DOHH2 (cell line): ENCODE results near the gene SCUBE1.

ENCODE experiments used
- H3F3A ChIP-seq: fragments of 200-600 bp; sonication (generic), shearing (Covaris generic); 2 replicates; pipeline ENCODE4 v1.6.0; 2016; ENCODE audit warnings: antibody characterized with exemption, mild to moderate bottlenecking; ENCODE audit not compliant: control insufficient read depth, insufficient read depth
- H3K27ac ChIP-seq: fragments of 200-600 bp; sonication (generic); 2 replicates; pipeline ENCODE4 v1.5.1; 2014; ENCODE audit warnings: low read depth, mild to moderate bottlenecking, low read length, moderate library complexity
- H3K27me3 ChIP-seq: fragments of 200-600 bp; sonication (generic); 2 replicates; pipeline ENCODE4 v1.6.1; 2014; ENCODE audit warnings: mild to moderate bottlenecking, low read length, mixed read lengths; ENCODE audit not compliant: control insufficient read depth
- H3K36me3 ChIP-seq: fragments of 200-600 bp; sonication (generic); 2 replicates; pipeline ENCODE4 v1.6.1; 2014; ENCODE audit warnings: mild to moderate bottlenecking, low read length, moderate library complexity, mixed read lengths; ENCODE audit not compliant: control insufficient read depth
- H3K4me1 ChIP-seq: fragments of 200-600 bp; sonication (generic); 2 replicates; pipeline ENCODE4 v1.6.1; 2014; ENCODE audit warnings: mild to moderate bottlenecking, low read length, mixed read lengths; ENCODE audit not compliant: control insufficient read depth
- H3K4me2 ChIP-seq: fragments of 200-600 bp; sonication (generic); 2 replicates; pipeline ENCODE4 v1.6.0; 2014; ENCODE audit warnings: mild to moderate bottlenecking, low read length, moderate library complexity
- H3K4me3 ChIP-seq: fragments of 200-600 bp; sonication (generic); 2 replicates; pipeline ENCODE4 v1.5.1; 2014; ENCODE audit warnings: mild to moderate bottlenecking, low read length, mixed read lengths
- H3K79me2 ChIP-seq: fragments of 200-600 bp; sonication (generic); 2 replicates; pipeline ENCODE4 v1.6.1; 2014; ENCODE audit warnings: mild to moderate bottlenecking, low read length, mixed read lengths; ENCODE audit not compliant: control insufficient read depth
- H3K9me2 ChIP-seq: fragments of 200-600 bp; sonication (generic); replicated peaks from 2 replicates; pipeline ENCODE4 v1.6.1; 2014; ENCODE audit warnings: mild to moderate bottlenecking, low read length, mixed read lengths; ENCODE audit not compliant: control insufficient read depth
- H3K9me3 ChIP-seq: fragments of 200-600 bp; sonication (generic); 2 replicates; pipeline ENCODE4 v1.6.1; 2014; ENCODE audit warnings: antibody characterized with exemption, low read length, mixed read lengths; ENCODE audit not compliant: control insufficient read depth, insufficient read depth
- H4K20me1 ChIP-seq: fragments of 200-600 bp; sonication (generic); 2 replicates; pipeline ENCODE4 v1.6.0; 2014; ENCODE audit warnings: low read depth, mild to moderate bottlenecking, antibody characterized with exemption, low read length, moderate library complexity; ENCODE audit not compliant: control insufficient read depth, insufficient read depth
- CTCF ChIP-seq: fragments of 200-600 bp; sonication (generic); IDR thresholded peaks from one replicate; pipeline ENCODE4 v1.5.1; 2014; ENCODE audit warnings: antibody characterized with exemption, mild to moderate bottlenecking, low read depth, low read length; ENCODE audit not compliant: poor library complexity, severe bottlenecking
- EZH2phosphoT487 ChIP-seq: fragments of 200-600 bp; sonication (generic); IDR thresholded peaks from 2 replicates; pipeline ENCODE4 v1.6.1; 2017; ENCODE audit warnings: borderline replicate concordance, mild to moderate bottlenecking, antibody characterized with exemption, low read length, moderate library complexity, mixed read lengths

Gene SCUBE1

GRCh38 chr22:43233529-43233928 lies 109.6 kb downstream of the SCUBE1 start:
- Histone ChIP-seq H4K20me1 (no peaks in the 10 kb centered on the region), H3K9me2 (no peaks in the 10 kb centered on the region), H3K36me3 (no peaks in the 10 kb centered on the region), H3K27me3 (no peaks in the 10 kb centered on the region), H3K4me1 (no peaks in the 10 kb centered on the region), H3K79me2 (no peaks in the 10 kb centered on the region), H3F3A (no peaks in the 10 kb centered on the region), H3K9me3 (no peaks in the 10 kb centered on the region), H3K27ac (no peak overlapping the region), H3K4me2 (no peak overlapping the region), H3K4me3 (no peak overlapping the region)
- no peak for TF ChIP-seq EZH2phosphoT487
- TF ChIP-seq CTCF = no peak

- Histone ChIP-seq H3F3A (no peaks in the 10 kb centered on the region), H3K9me3 (no peaks in the 10 kb centered on the region), H3K27ac (no peak overlapping the region), H3K79me2 (no peaks in the 10 kb centered on the region), H3K36me3 (no peaks in the 10 kb centered on the region), H3K27me3 (no peaks in the 10 kb centered on the region), H3K9me2 (no peaks in the 10 kb centered on the region), H4K20me1 (no peaks in the 10 kb centered on the region), H3K4me3 (no peak overlapping the region), H3K4me2 (no peak overlapping the region), H3K4me1 (no peaks in the 10 kb centered on the region)
- TF ChIP-seq CTCF = no peak
- no peak for TF ChIP-seq EZH2phosphoT487
These were observed 110.7 kb downstream of the SCUBE1 start for GRCh38 chr22:43232445-43232844.

- Histone ChIP-seq H3K79me2 (no peaks in the 10 kb centered on the region), H3F3A (no peaks in the 10 kb centered on the region), H3K36me3 (no peaks in the 10 kb centered on the region), H3K9me2 (no peaks in the 10 kb centered on the region), H4K20me1 (no peaks in the 10 kb centered on the region), H3K4me1 (no peaks in the 10 kb centered on the region), H3K9me3 (no peaks in the 10 kb centered on the region), H3K27me3 (no peaks in the 10 kb centered on the region), H3K27ac (no peak overlapping the region), H3K4me3 (no peak overlapping the region), H3K4me2 (no peak overlapping the region)
- no peak for TF ChIP-seq EZH2phosphoT487
- TF ChIP-seq CTCF = no peak
These were observed 111.5 kb downstream of the SCUBE1 start for GRCh38 chr22:43231724-43232034.
